Loucy (cell line): ENCODE measurements around the gene CDK11B.

Experiments used
- H2AFZ ChIP-seq: fragments of 200-600 bp; sonication (generic); 2 replicates; pipeline ENCODE4 v1.6.0; 2016; ENCODE audit warnings: antibody characterized with exemption, mild to moderate bottlenecking, low read length, moderate library complexity
- H3F3A ChIP-seq: fragments of 200-600 bp; 2 replicates; pipeline ENCODE4 v1.6.0; 2016; ENCODE audit warnings: antibody characterized with exemption, low read depth, mild to moderate bottlenecking
- H3K27me3 ChIP-seq: fragments of 200-600 bp; sonication (generic); 2 replicates; pipeline ENCODE4 v1.6.1; 2014; ENCODE audit warnings: low read length, mild to moderate bottlenecking; ENCODE audit not compliant: insufficient read depth, poor library complexity, severe bottlenecking
- H3K36me3 ChIP-seq: fragments of 200-600 bp; sonication (generic); 2 replicates; pipeline ENCODE4 v1.6.1; 2016; ENCODE audit warnings: low read length; ENCODE audit not compliant: insufficient read depth
- H3K4me1 ChIP-seq: fragments of 200-600 bp; sonication (generic); 2 replicates; pipeline ENCODE4 v1.5.1; 2014; ENCODE audit warnings: low read length, mild to moderate bottlenecking; ENCODE audit not compliant: insufficient read depth, poor library complexity, severe bottlenecking
- H3K4me2 ChIP-seq: fragments of 200-600 bp; sonication (generic); 2 replicates; pipeline ENCODE4 v1.6.0; 2014; ENCODE audit warnings: antibody characterized with exemption, low read length, low read depth, mild to moderate bottlenecking; ENCODE audit not compliant: poor library complexity, severe bottlenecking
- H3K4me3 ChIP-seq: fragments of 200-600 bp; sonication (generic); 2 replicates; pipeline ENCODE4 v1.5.1; 2014; ENCODE audit warnings: low read length, mild to moderate bottlenecking, mixed read lengths; ENCODE audit not compliant: poor library complexity, severe bottlenecking
- H3K79me2 ChIP-seq: fragments of 200-600 bp; sonication (generic); 2 replicates; pipeline ENCODE4 v1.6.1; 2014; ENCODE audit warnings: low read length; ENCODE audit not compliant: insufficient read depth
- H3K9ac ChIP-seq: fragments of 200-600 bp; sonication (generic); 2 replicates; pipeline ENCODE4 v1.6.0; 2014; ENCODE audit warnings: mild to moderate bottlenecking, low read depth, low read length, moderate library complexity; ENCODE audit not compliant: poor library complexity, severe bottlenecking
- H3K9me2 ChIP-seq: fragments of 200-600 bp; sonication (generic); replicated peaks from 2 replicates; pipeline ENCODE4 v1.6.1; 2016; ENCODE audit warnings: low read depth, low read length, mixed read lengths
- H3K9me3 ChIP-seq: fragments of 200-600 bp; sonication (generic); 2 replicates; pipeline ENCODE4 v1.6.1; 2014; ENCODE audit warnings: mild to moderate bottlenecking, antibody characterized with exemption, low read length, low read depth; ENCODE audit not compliant: insufficient read depth
- H4K20me1 ChIP-seq: fragments of 200-600 bp; sonication (generic); 2 replicates; pipeline ENCODE4 v1.6.0; 2014; ENCODE audit warnings: antibody characterized with exemption, low read length, mild to moderate bottlenecking; ENCODE audit not compliant: insufficient read depth, poor library complexity, severe bottlenecking
- CTCF ChIP-seq: fragments of 200-600 bp; sonication (generic); conservative IDR thresholded peaks from 2 replicates; pipeline ENCODE4 v1.5.1; 2014; ENCODE audit warnings: mild to moderate bottlenecking, antibody characterized with exemption, low read length
- EZH2phosphoT487 ChIP-seq: fragments of 200-600 bp; IDR thresholded peaks from 2 replicates; pipeline ENCODE4 v1.6.1; 2018; ENCODE audit warnings: antibody characterized with exemption, mild to moderate bottlenecking, moderate library complexity, borderline replicate concordance

The CDK11B gene

GRCh38 chr1:1620433-1621139 lies 38.2 kb downstream of the CDK11B start:
- no peak overlapping the region for H3K4me2 ChIP-seq
- H4K20me1 ChIP-seq = peaks cover 7% of the 10 kb centered on the region
- no peaks in the 10 kb centered on the region for H3K27me3 ChIP-seq
- H3K9me2 ChIP-seq = no peaks in the 10 kb centered on the region
- H3F3A ChIP-seq = no peaks in the 10 kb centered on the region
- no peak overlapping the region for H3K4me3 ChIP-seq
- no peaks in the 10 kb centered on the region for H3K9me3 ChIP-seq
- peaks cover 13% of the 10 kb centered on the region for H3K79me2 ChIP-seq
- no peaks in the 10 kb centered on the region for H3K36me3 ChIP-seq
- H2AFZ ChIP-seq = no peak overlapping the region
- no peak for TF ChIP-seq EZH2phosphoT487
- TF ChIP-seq CTCF = no peak
- peaks cover 15% of the 10 kb centered on the region for H3K4me1 ChIP-seq
- H3K9ac ChIP-seq = no peak overlapping the region

GRCh38 chr1:1619917-1620361 lies 38.9 kb downstream of the CDK11B start:
- H4K20me1 ChIP-seq = peaks cover 8% of the 10 kb centered on the region
- peak; percentile 51 for TF ChIP-seq CTCF
- TF ChIP-seq EZH2phosphoT487 = no peak
- H3K4me2 ChIP-seq = no peak overlapping the region

GRCh38 chr1:1618396-1619068 lies 40.3 kb downstream of the CDK11B start:
- Histone ChIP-seq H3K9me3 (no peaks in the 10 kb centered on the region), H3K27me3 (no peaks in the 10 kb centered on the region), H3K36me3 (no peaks in the 10 kb centered on the region), H3K79me2 (peaks cover 25% of the 10 kb centered on the region), H3K9ac (peak overlapping the region; percentile 99), H3K9me2 (no peaks in the 10 kb centered on the region), H3F3A (no peaks in the 10 kb centered on the region), H3K4me1 (peaks cover 28% of the 10 kb centered on the region), H4K20me1 (peaks cover 16% of the 10 kb centered on the region), H2AFZ (no peak overlapping the region), H3K4me2 (no peak overlapping the region), H3K4me3 (no peak overlapping the region)
- TF ChIP-seq CTCF (no peak), EZH2phosphoT487 (no peak)

More at GRCh38 chr1:1619917-1620361, 38.9 kb downstream of the CDK11B start:
- H3K79me2 ChIP-seq = peaks cover 14% of the 10 kb centered on the region
- no peaks in the 10 kb centered on the region for H3K27me3 ChIP-seq
- no peaks in the 10 kb centered on the region for H3K9me3 ChIP-seq
- H3K36me3 ChIP-seq = no peaks in the 10 kb centered on the region
- no peaks in the 10 kb centered on the region for H3K9me2 ChIP-seq
- no peak overlapping the region for H3K9ac ChIP-seq
- H3F3A ChIP-seq = no peaks in the 10 kb centered on the region
- peaks cover 15% of the 10 kb centered on the region for H3K4me1 ChIP-seq
- H2AFZ ChIP-seq = no peak overlapping the region
- no peak overlapping the region for H3K4me3 ChIP-seq
